ENCODE results near the gene ARHGEF26.

The ARHGEF26 gene

GRCh38 chr3:154144825-154145465 is 23.8 kb downstream of the ARHGEF26 start:
- TF ChIP-seq CSRNP3 (CRISPR knock-in tag; IDR thresholded peaks at IDR 0.05), result no peak
- TF ChIP-seq PPARA (CRISPR knock-in tag; IDR thresholded peaks at IDR 0.05; ENCODE audit: borderline replicate concordance), result no peak
- TF ChIP-seq ISL1 (CRISPR knock-in tag; IDR thresholded peaks at IDR 0.05), result no peak
- no peak for TF ChIP-seq POU6F1 (CRISPR knock-in tag; IDR thresholded peaks at IDR 0.05; ENCODE audit: borderline replicate concordance, low read depth)
- TF ChIP-seq BACH2 (CRISPR knock-in tag; IDR thresholded peaks at IDR 0.05; ENCODE audit: borderline replicate concordance), result no peak
- no peak for TF ChIP-seq ZNF565 (CRISPR knock-in tag; conservative IDR thresholded peaks at IDR 0.05; ENCODE audit: low read depth)
- TF ChIP-seq GLIS3 (CRISPR knock-in tag; IDR thresholded peaks at IDR 0.05), result no peak
- TF ChIP-seq ZNF70 (CRISPR knock-in tag; IDR thresholded peaks at IDR 0.05), result no peak
- no peak for TF ChIP-seq CSDC2 (CRISPR knock-in tag; IDR thresholded peaks at IDR 0.05)
- ATAC-seq, result peak; percentile 55

GRCh38 chr3:154148541-154148940 is 27.4 kb downstream of the ARHGEF26 start:
- no peak for ATAC-seq
- no peak for TF ChIP-seq ZNF70 (CRISPR knock-in tag; IDR thresholded peaks at IDR 0.05)
- no peak for TF ChIP-seq ZFP3 (CRISPR knock-in tag; IDR thresholded peaks at IDR 0.05)
- no peak for TF ChIP-seq CSRNP3 (CRISPR knock-in tag; IDR thresholded peaks at IDR 0.05)
- no peak for TF ChIP-seq CSDC2 (CRISPR knock-in tag; IDR thresholded peaks at IDR 0.05)
- TF ChIP-seq ZFP30 (CRISPR knock-in tag; IDR thresholded peaks at IDR 0.05), result no peak
- TF ChIP-seq ZNF8 (CRISPR knock-in tag; IDR thresholded peaks at IDR 0.05), result no peak
- TF ChIP-seq TCF4 (CRISPR knock-in tag; IDR thresholded peaks at IDR 0.05; ENCODE audit: borderline replicate concordance), result no peak
- TF ChIP-seq SNAI2 (CRISPR knock-in tag; IDR thresholded peaks at IDR 0.05), result no peak
- no peak for TF ChIP-seq POU6F1 (CRISPR knock-in tag; IDR thresholded peaks at IDR 0.05; ENCODE audit: borderline replicate concordance, low read depth)
- no peak for TF ChIP-seq ESRRG (CRISPR knock-in tag; IDR thresholded peaks at IDR 0.05)
- TF ChIP-seq GLIS3 (CRISPR knock-in tag; IDR thresholded peaks at IDR 0.05), result no peak
- TF ChIP-seq PATZ1 (CRISPR knock-in tag; IDR thresholded peaks at IDR 0.05; ENCODE audit: borderline replicate concordance), result no peak
- no peak for TF ChIP-seq BACH2 (CRISPR knock-in tag; IDR thresholded peaks at IDR 0.05; ENCODE audit: borderline replicate concordance)
- no peak for TF ChIP-seq CREB5 (CRISPR knock-in tag; IDR thresholded peaks at IDR 0.05; ENCODE audit: low read depth)
- TF ChIP-seq TOX (CRISPR knock-in tag; IDR thresholded peaks at IDR 0.05; ENCODE audit: borderline replicate concordance), result no peak
- TF ChIP-seq TSHZ2 (CRISPR knock-in tag; IDR thresholded peaks at IDR 0.05), result no peak
- TF ChIP-seq ISL1 (CRISPR knock-in tag; IDR thresholded peaks at IDR 0.05), result no peak
- TF ChIP-seq RARB (CRISPR knock-in tag; IDR thresholded peaks at IDR 0.05), result no peak
- TF ChIP-seq PPARA (CRISPR knock-in tag; IDR thresholded peaks at IDR 0.05; ENCODE audit: borderline replicate concordance), result no peak
- no peak for TF ChIP-seq ARNTL (CRISPR knock-in tag; IDR thresholded peaks at IDR 0.05; ENCODE audit: borderline replicate concordance, low read depth)
